OCI-LY7 (cell line): ENCODE measurements around the gene NAA80. TPM values are rescaled to one million over a fixed set of nuclear protein-coding genes. Genes with fewer than 3 reads are reported as not detected.

ENCODE experiments used
- BruUV-seq: library from RNA; stranded (reverse); fragments of 400-500 nt; replicated peaks from 2 replicates; lab custom pipeline; 2021; lab: Mats Ljungman, UMichigan
- CTCF ChIA-PET: fragments of 300-600 bp; sonication (Branson Sonifier 250); formaldehyde crosslinking; loops from one replicate; lab custom pipeline; 2022; ENCODE audit warnings: antibody characterized with exemption; ENCODE audit not compliant: unreplicated experiment; lab: Charles Lee
- POLR2A ChIA-PET: fragments of 300-600 bp; sonication (Branson Sonifier 250); formaldehyde crosslinking; loops from one replicate; lab custom pipeline; 2022; ENCODE audit warnings: antibody characterized with exemption; lab: Charles Lee
- DNase-seq: peaks from one replicate; pipeline ENCODE4 v3.0.0-alpha.2; 2015; ENCODE audit warnings: low spot score
- H2AFZ ChIP-seq: fragments of 200-600 bp; sonication (generic), shearing (Covaris generic); 2 replicates; pipeline ENCODE4 v1.6.1; 2014; ENCODE audit warnings: mild to moderate bottlenecking, antibody characterized with exemption, low read length, moderate library complexity
- H3K27ac ChIP-seq: fragments of 200-600 bp; sonication (generic); 2 replicates; pipeline ENCODE4 v1.5.1; 2014; ENCODE audit warnings: mixed run types, low read depth, mild to moderate bottlenecking, moderate library complexity, low read length, inconsistent platforms; ENCODE audit not compliant: poor library complexity, severe bottlenecking
- H3K36me3 ChIP-seq: fragments of 200-600 bp; sonication (generic); 2 replicates; pipeline ENCODE4 v1.6.1; 2014; ENCODE audit warnings: mild to moderate bottlenecking, antibody characterized with exemption, low read length, moderate library complexity, mixed read lengths; ENCODE audit not compliant: insufficient read depth
- H3K4me1 ChIP-seq: fragments of 200-600 bp; sonication (generic); 2 replicates; pipeline ENCODE4 v1.5.1; 2014; ENCODE audit warnings: mild to moderate bottlenecking, low read length; ENCODE audit not compliant: insufficient read depth, poor library complexity, severe bottlenecking
- H3K4me2 ChIP-seq: fragments of 200-600 bp; sonication (generic); 2 replicates; pipeline ENCODE4 v1.6.1; 2014; ENCODE audit warnings: mild to moderate bottlenecking, low read length
- H3K4me3 ChIP-seq: fragments of 200-600 bp; sonication (generic); 2 replicates; pipeline ENCODE4 v1.5.1; 2014; ENCODE audit warnings: mild to moderate bottlenecking, low read depth, low read length; ENCODE audit not compliant: poor library complexity, severe bottlenecking
- H3K79me2 ChIP-seq: fragments of 200-600 bp; sonication (generic); 2 replicates; pipeline ENCODE4 v1.6.1; 2016; ENCODE audit warnings: low read depth, mild to moderate bottlenecking, low read length, moderate library complexity, mixed read lengths; ENCODE audit not compliant: insufficient read depth
- H3K9me2 ChIP-seq: fragments of 200-600 bp; sonication (generic); 2 replicates; pipeline ENCODE4 v1.6.1; 2016; ENCODE audit warnings: mild to moderate bottlenecking, low read length, mixed read lengths; ENCODE audit not compliant: insufficient read depth
- H3K9me3 ChIP-seq: fragments of 200-600 bp; sonication (generic); 2 replicates; pipeline ENCODE4 v1.6.1; 2014; ENCODE audit warnings: mild to moderate bottlenecking, mixed run types, low read length, mixed read lengths
- H4K20me1 ChIP-seq: fragments of 200-600 bp; sonication (generic); 2 replicates; pipeline ENCODE4 v1.6.1; 2014; ENCODE audit warnings: mild to moderate bottlenecking, antibody characterized with exemption, low read length, moderate library complexity, mixed read lengths; ENCODE audit not compliant: insufficient read depth
- EZH2phosphoT487 ChIP-seq: fragments of 200-600 bp; sonication (generic); IDR thresholded peaks from 2 replicates; pipeline ENCODE4 v1.6.1; 2018; ENCODE audit warnings: low read depth, borderline replicate concordance, mild to moderate bottlenecking, mixed run types, antibody characterized with exemption, low read length, moderate library complexity, mixed read lengths
- intact Hi-C: fragments of 100-400 bp; cut with micrococcal nuclease; formaldehyde crosslinking; loops from one replicate; pipeline ENCODE4 v1.10.0; 2022; ENCODE audit not compliant: unreplicated experiment
- total RNA-seq, 2 experiments: library from RNA; depleted of rRNA in 1 of 2; stranded (reverse); fragments of >200 nt in 1 of 2; shearing (Covaris generic) in 1 of 2; gene quantifications; 2 replicates each; pipeline ENCODE4 v1.2.3, GENCODE V29; 2014 to 2022
- TF ChIP-seq, protein P1 (sequence below): fragments of 200-600 bp; sonication (generic); conservative IDR thresholded peaks from 2 replicates; pipeline ENCODE4 v1.5.1; 2014; ENCODE audit warnings: mild to moderate bottlenecking, antibody characterized with exemption, low read length, moderate library complexity, mixed read lengths

Gene NAA80
- total RNA-seq, 2 experiments from 2014 or later: 18.7 to 21.7 TPM

DNA sequence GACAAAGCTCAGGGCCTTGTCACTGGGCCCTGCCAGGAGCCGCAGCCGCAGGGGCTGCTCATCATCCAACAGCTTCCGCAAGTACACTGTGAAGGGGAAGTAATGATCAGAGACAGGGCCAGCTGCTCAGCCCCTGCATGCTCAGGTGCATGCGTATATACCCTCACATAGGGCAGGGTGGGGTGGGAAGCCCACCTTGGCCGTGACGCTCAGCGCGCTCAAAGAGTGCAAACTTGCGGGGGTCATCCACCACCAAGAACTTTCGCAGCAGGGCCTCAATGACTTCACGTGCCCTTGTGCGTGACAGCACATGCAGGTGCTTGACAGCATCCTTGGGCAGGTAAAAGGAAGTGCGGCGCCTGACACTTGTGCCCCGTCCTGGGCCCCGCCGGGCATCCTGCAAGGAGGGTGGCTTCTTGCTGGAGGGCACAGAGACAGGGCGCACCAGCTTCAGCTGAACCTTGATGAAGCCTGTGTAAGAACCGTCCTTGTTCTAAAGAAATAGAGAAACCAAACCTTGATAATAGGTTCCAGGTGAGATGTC is 32.2 kb upstream of the NAA80 start:
- CTCF ChIA-PET: interaction anchor here (0.7 kb wide), 1 partner anchor 104 kb away, joined by 3 read pairs; no protein-coding TSS in a partner anchor

DNA sequence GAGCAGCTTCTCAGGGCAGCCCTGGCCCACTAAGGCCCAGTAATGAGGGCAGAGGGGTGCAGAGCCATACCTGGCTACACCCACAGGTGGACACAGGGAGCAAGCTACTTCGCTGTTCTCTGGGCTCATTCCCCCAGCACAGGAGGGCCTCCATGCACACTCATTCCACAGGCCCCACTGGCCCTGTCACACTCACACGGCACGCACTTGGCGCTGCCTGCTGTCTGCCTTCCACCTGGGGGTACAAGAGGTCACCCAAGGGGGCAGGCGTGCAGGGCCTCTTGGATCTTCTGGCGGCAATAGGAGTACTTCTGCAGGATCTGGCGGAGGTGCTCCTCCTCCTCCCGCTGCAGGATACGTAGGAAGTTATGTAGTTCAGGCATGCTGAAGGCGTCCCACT is 31.1 kb upstream of the NAA80 start:
- no peak for TF ChIP-seq EZH2phosphoT487
- TF ChIP-seq, protein P1, sequence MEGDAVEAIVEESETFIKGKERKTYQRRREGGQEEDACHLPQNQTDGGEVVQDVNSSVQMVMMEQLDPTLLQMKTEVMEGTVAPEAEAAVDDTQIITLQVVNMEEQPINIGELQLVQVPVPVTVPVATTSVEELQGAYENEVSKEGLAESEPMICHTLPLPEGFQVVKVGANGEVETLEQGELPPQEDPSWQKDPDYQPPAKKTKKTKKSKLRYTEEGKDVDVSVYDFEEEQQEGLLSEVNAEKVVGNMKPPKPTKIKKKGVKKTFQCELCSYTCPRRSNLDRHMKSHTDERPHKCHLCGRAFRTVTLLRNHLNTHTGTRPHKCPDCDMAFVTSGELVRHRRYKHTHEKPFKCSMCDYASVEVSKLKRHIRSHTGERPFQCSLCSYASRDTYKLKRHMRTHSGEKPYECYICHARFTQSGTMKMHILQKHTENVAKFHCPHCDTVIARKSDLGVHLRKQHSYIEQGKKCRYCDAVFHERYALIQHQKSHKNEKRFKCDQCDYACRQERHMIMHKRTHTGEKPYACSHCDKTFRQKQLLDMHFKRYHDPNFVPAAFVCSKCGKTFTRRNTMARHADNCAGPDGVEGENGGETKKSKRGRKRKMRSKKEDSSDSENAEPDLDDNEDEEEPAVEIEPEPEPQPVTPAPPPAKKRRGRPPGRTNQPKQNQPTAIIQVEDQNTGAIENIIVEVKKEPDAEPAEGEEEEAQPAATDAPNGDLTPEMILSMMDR: no peak
- intact Hi-C loops: no loop called here

More for the DNA sequence above, 32.2 kb upstream of the NAA80 start:
- Histone ChIP-seq H3K9me2 (no peaks in the 10 kb centered on the region), H2AFZ (no peak overlapping the region), H3K27ac (no peak overlapping the region), H3K4me2 (no peak overlapping the region), H4K20me1 (peaks cover 5% of the 10 kb centered on the region), H3K4me3 (no peak overlapping the region), H3K4me1 (peaks cover 42% of the 10 kb centered on the region), H3K36me3 (peaks cover 66% of the 10 kb centered on the region), H3K9me3 (no peaks in the 10 kb centered on the region), H3K79me2 (peaks cover 51% of the 10 kb centered on the region)
- DNase-seq: no peak
- intact Hi-C loops: no loop called here
- POLR2A ChIA-PET: no interaction called here
- no peak for TF ChIP-seq EZH2phosphoT487
- TF ChIP-seq, protein P1: no peak
- no TSS peak for BruUV-seq

More for the DNA sequence above, 31.1 kb upstream of the NAA80 start:
- Histone ChIP-seq H3K27ac (no peak overlapping the region), H2AFZ (no peak overlapping the region), H3K4me1 (peaks cover 34% of the 10 kb centered on the region), H3K4me2 (no peak overlapping the region), H3K36me3 (peaks cover 65% of the 10 kb centered on the region), H3K9me2 (no peaks in the 10 kb centered on the region), H4K20me1 (peaks cover 5% of the 10 kb centered on the region; the same call in 1 of the 2 replicates), H3K4me3 (no peak overlapping the region), H3K79me2 (peaks cover 40% of the 10 kb centered on the region), H3K9me3 (no peaks in the 10 kb centered on the region)
- no peak for DNase-seq
- ChIA-PET POLR2A (no interaction called here), CTCF (no interaction called here)
- no TSS peak for BruUV-seq
